Hepatocyte (in vitro differentiated cells): ENCODE measurements around the gene TANGO6.
A peak's percentile ranks its signal among the peaks of the same experiment; 100 is the strongest.

Source experiments
- CTCF ChIP-seq: fragments of 200-600 bp; sonication (generic); IDR thresholded peaks from 2 replicates; pipeline ENCODE4 v1.5.1; 2016; ENCODE audit warnings: antibody characterized with exemption, mild to moderate bottlenecking; ENCODE audit not compliant: poor library complexity
- EZH2 ChIP-seq: fragments of 200-600 bp; sonication (generic); IDR thresholded peaks from 2 replicates; pipeline ENCODE4 v1.6.1; 2016; ENCODE audit warnings: antibody characterized with exemption, mild to moderate bottlenecking, borderline replicate concordance

GRCh38 chr16:69105501-69106361, 262.4 kb downstream of the TANGO6 start, which contains the start of gene HAS3:
- TF ChIP-seq CTCF = peak; percentile 45
- peak; percentile 25 for TF ChIP-seq EZH2
